ENCODE measurements around the gene RAD51B. TPM values are rescaled to one million over a fixed set of nuclear protein-coding genes. Genes with fewer than 3 reads are reported as not detected.

The RAD51B gene
- total RNA-seq, 4 donors from 2014 or later = 12.6 to 26.4 (median 16.7) TPM

- Histone ChIP-seq H3K9me3 (no peaks in the 10 kb centered on the region), H3K27me3 (no peaks in the 10 kb centered on the region), H3K4me1 (peaks cover 0 to 17% (median 0%) of the 10 kb centered on the region in 4 donors), H3K36me3 (no peaks in the 10 kb centered on the region), H3K4me3 (no peak overlapping the region), H3K27ac (no peak overlapping the region)
- WGBS, 2 donors = 67 to 70% methylated on average over 4 of the region's 4 CpGs
- DNase-seq (ENCODE audit: low spot score in 2 of 2) = no peak
- TF ChIP-seq POLR2A (IDR thresholded peaks at IDR 0.05) = no peak
- TF ChIP-seq CTCF (IDR thresholded peaks at IDR 0.05) = no peak
- no peak for TF ChIP-seq EP300 (IDR thresholded peaks at IDR 0.05)
Measured at GRCh38 chr14:68109132-68109900, 289.7 kb downstream of the RAD51B start.

GRCh38 chr14:68111097-68111852 is 291.7 kb downstream of the RAD51B start:
- H3K9me3 ChIP-seq = no peaks in the 10 kb centered on the region
- H3K4me1 ChIP-seq = peaks cover 0 to 17% (median 0%) of the 10 kb centered on the region in 4 donors
- H3K4me3 ChIP-seq = no peak overlapping the region
- 42 to 48% methylated on average over 5 of the region's 5 CpGs for WGBS, 2 donors
- no peak for DNase-seq (ENCODE audit: low spot score in 2 of 2)
- no peaks in the 10 kb centered on the region for H3K36me3 ChIP-seq
- no peak overlapping the region for H3K27ac ChIP-seq
- H3K27me3 ChIP-seq = no peaks in the 10 kb centered on the region
- TF ChIP-seq EP300 (IDR thresholded peaks at IDR 0.05) (no peak), POLR2A (IDR thresholded peaks at IDR 0.05) (no peak), CTCF (IDR thresholded peaks at IDR 0.05) (no peak)

- Histone ChIP-seq H3K9me3 (no peaks in the 10 kb centered on the region), H3K27ac (no peak overlapping the region), H3K4me3 (no peak overlapping the region), H3K27me3 (no peaks in the 10 kb centered on the region), H3K36me3 (no peaks in the 10 kb centered on the region), H3K4me1 (peaks cover 0 to 17% (median 0%) of the 10 kb centered on the region in 4 donors)
- no peak for TF ChIP-seq POLR2A (IDR thresholded peaks at IDR 0.05)
- no peak for TF ChIP-seq CTCF (IDR thresholded peaks at IDR 0.05)
- no peak for TF ChIP-seq EP300 (IDR thresholded peaks at IDR 0.05)
- DNase-seq (ENCODE audit: low spot score in 2 of 2) = no peak
- WGBS, 2 donors = 94% methylated on average over 2 of the region's 2 CpGs
Measured at GRCh38 chr14:68111853-68112270, 292.3 kb downstream of the RAD51B start.

- TF ChIP-seq EP300 (IDR thresholded peaks at IDR 0.05) (no peak), CTCF (IDR thresholded peaks at IDR 0.05) (no peak), POLR2A (IDR thresholded peaks at IDR 0.05) (no peak)
- WGBS, 2 donors = 95 to 97% methylated on average over 1 of the region's 1 CpG
- H3K36me3 ChIP-seq = no peaks in the 10 kb centered on the region
- no peaks in the 10 kb centered on the region for H3K9me3 ChIP-seq
- peaks cover 0 to 17% (median 0%) of the 10 kb centered on the region in 4 donors for H3K4me1 ChIP-seq
- DNase-seq (ENCODE audit: low spot score in 2 of 2) = no peak
- H3K27ac ChIP-seq = no peak overlapping the region
- H3K4me3 ChIP-seq = no peak overlapping the region
- no peaks in the 10 kb centered on the region for H3K27me3 ChIP-seq
Measured at GRCh38 chr14:68112442-68112841, 292.9 kb downstream of the RAD51B start.

All from tibial nerve (tissue), 4 donors.